Activated T-helper 2 cell treated with anti-CD3 and anti-CD28 coated beads, Interferon-gamma antibody, Interleukin-2, Interleukin-4, amounts not matched to agents 10 μg/mL and 5 μg/mL and 100 μg/mL, durations not matched to agents 14 hours and 24 hours and 36 hours (primary cell): Measurements from ENCODE around the gene MT1G. TPM values are rescaled to one million over a fixed set of nuclear protein-coding genes. Genes with fewer than 3 reads are reported as not detected.

Source experiments
- DNase-seq: peaks from one replicate; pipeline ENCODE4 v3.0.0; 2021; ENCODE audit warnings: low spot score
- H3K27ac Mint-ChIP-seq: one replicate; pipeline ENCODE4 v1.8.0; 2021; ENCODE audit warnings: mixed read lengths
- H3K27me3 Mint-ChIP-seq: one replicate; pipeline ENCODE4 v1.8.0; 2021; ENCODE audit warnings: low read depth, mixed read lengths
- H3K36me3 Mint-ChIP-seq: one replicate; pipeline ENCODE4 v1.8.0; 2021; ENCODE audit warnings: low read depth, mixed read lengths
- H3K4me1 Mint-ChIP-seq: one replicate; pipeline ENCODE4 v1.8.0; 2021; ENCODE audit warnings: low read depth, mixed read lengths
- H3K4me3 Mint-ChIP-seq: one replicate; pipeline ENCODE4 v1.8.0; 2021; ENCODE audit warnings: low read depth, mild to moderate bottlenecking, moderate library complexity, mixed read lengths
- H3K9me3 Mint-ChIP-seq: one replicate; pipeline ENCODE4 v1.8.0; 2021; ENCODE audit warnings: mixed read lengths
- intact Hi-C: fragments of 100-400 bp; cut with micrococcal nuclease; formaldehyde crosslinking; loops from one replicate; pipeline ENCODE4 v1.15.1; 2023
- total RNA-seq: library from RNA; stranded (reverse); gene quantifications from 2 replicates; pipeline ENCODE4 v1.2.3, GENCODE V29; 2022

The MT1G gene
- total RNA-seq, 1 donor from 2014 or later, result 21.1 TPM

GRCh38 chr16:56649820-56650219 is 18.0 kb downstream of the MT1G start:
- Mint-ChIP-seq H3K27me3 (peaks cover 42% of the 10 kb centered on the region), H3K27ac (no peak overlapping the region)
- intact Hi-C loops, result no loop called here

GRCh38 chr16:56649271-56649670 is 18.6 kb downstream of the MT1G start:
- intact Hi-C loops, result no loop called here
- Mint-ChIP-seq H3K27me3 (peaks cover 42% of the 10 kb centered on the region), H3K36me3 (no peaks in the 10 kb centered on the region), H3K27ac (no peak overlapping the region), H3K4me3 (no peak overlapping the region), H3K4me1 (no peaks in the 10 kb centered on the region), H3K9me3 (no peaks in the 10 kb centered on the region)
- DNase-seq, result no peak

More at GRCh38 chr16:56649820-56650219, 18.0 kb downstream of the MT1G start:
- H3K4me1 Mint-ChIP-seq, result no peaks in the 10 kb centered on the region
- H3K4me3 Mint-ChIP-seq, result no peak overlapping the region
- no peaks in the 10 kb centered on the region for H3K36me3 Mint-ChIP-seq
- DNase-seq, result no peak
- H3K9me3 Mint-ChIP-seq, result no peaks in the 10 kb centered on the region

GRCh38 chr16:56647641-56648431 is 20.0 kb downstream of the MT1G start:
- Mint-ChIP-seq H3K36me3 (no peaks in the 10 kb centered on the region), H3K9me3 (no peaks in the 10 kb centered on the region), H3K4me3 (no peak overlapping the region), H3K27me3 (peaks cover 37% of the 10 kb centered on the region), H3K27ac (no peak overlapping the region), H3K4me1 (peaks cover 12% of the 10 kb centered on the region)
- intact Hi-C loops, result no loop called here
- no peak for DNase-seq

- intact Hi-C loops, result no loop called here
- no peak for DNase-seq
- Mint-ChIP-seq H3K4me3 (no peak overlapping the region), H3K36me3 (no peaks in the 10 kb centered on the region), H3K4me1 (peaks cover 21% of the 10 kb centered on the region), H3K27me3 (peaks cover 40% of the 10 kb centered on the region), H3K9me3 (no peaks in the 10 kb centered on the region), H3K27ac (no peak overlapping the region)
Measured at GRCh38 chr16:56645838-56646237, 22.0 kb downstream of the MT1G start.

GRCh38 chr16:56645311-56645710 is 22.6 kb downstream of the MT1G start:
- H3K4me3 Mint-ChIP-seq, result no peak overlapping the region

GRCh38 chr16:56643833-56644232 is 24.0 kb downstream of the MT1G start:
- H3K4me1 Mint-ChIP-seq, result peaks cover 21% of the 10 kb centered on the region
- no peak for DNase-seq
- intact Hi-C loops, result loop anchor here (1.0 to 5.0 kb wide), 6 partner anchors 13 to 58 kb away; partner anchors contain the start of genes MT1E, MT1F and MT1X
- peaks cover 51% of the 10 kb centered on the region for H3K27me3 Mint-ChIP-seq
- H3K27ac Mint-ChIP-seq, result peak overlapping the region; percentile 26
- H3K4me3 Mint-ChIP-seq, result peak overlapping the region; percentile 70
- H3K9me3 Mint-ChIP-seq, result no peaks in the 10 kb centered on the region
- H3K36me3 Mint-ChIP-seq, result no peaks in the 10 kb centered on the region

More at GRCh38 chr16:56645311-56645710, 22.6 kb downstream of the MT1G start:
- Mint-ChIP-seq H3K36me3 (no peaks in the 10 kb centered on the region), H3K4me1 (peaks cover 21% of the 10 kb centered on the region), H3K9me3 (no peaks in the 10 kb centered on the region), H3K27me3 (peaks cover 42% of the 10 kb centered on the region), H3K27ac (no peak overlapping the region)
- no peak for DNase-seq
- intact Hi-C loops, result no loop called here

GRCh38 chr16:56643080-56643778 is 24.6 kb downstream of the MT1G start:
- H3K4me3 Mint-ChIP-seq, result peak overlapping the region; percentile 70

GRCh38 chr16:56641166-56641565 is 26.7 kb downstream of the MT1G start:
- Mint-ChIP-seq H3K36me3 (no peaks in the 10 kb centered on the region), H3K27ac (no peak overlapping the region), H3K9me3 (no peaks in the 10 kb centered on the region), H3K4me1 (peaks cover 38% of the 10 kb centered on the region), H3K27me3 (peaks cover 57% of the 10 kb centered on the region), H3K4me3 (no peak overlapping the region)
- no peak for DNase-seq
- intact Hi-C loops, result loop anchor here (5.0 kb wide), 1 partner anchor 41 kb away; the partner anchor contains the start of gene MT1X

More at GRCh38 chr16:56643080-56643778, 24.6 kb downstream of the MT1G start:
- Mint-ChIP-seq H3K4me1 (peaks cover 23% of the 10 kb centered on the region), H3K27me3 (peaks cover 48% of the 10 kb centered on the region), H3K36me3 (no peaks in the 10 kb centered on the region), H3K27ac (peak overlapping the region; percentile 60), H3K9me3 (no peaks in the 10 kb centered on the region)
- peak; percentile 76 for DNase-seq
- intact Hi-C loops, result loop anchor here (1.0 to 5.0 kb wide), 6 partner anchors 14 to 59 kb away; partner anchors contain the start of genes MT1E, MT1F and MT1X

- Mint-ChIP-seq H3K4me1 (peaks cover 41% of the 10 kb centered on the region), H3K27ac (no peak overlapping the region), H3K9me3 (no peaks in the 10 kb centered on the region), H3K36me3 (no peaks in the 10 kb centered on the region), H3K27me3 (peaks cover 56% of the 10 kb centered on the region), H3K4me3 (no peak overlapping the region)
- intact Hi-C loops, result loop anchor here (5.0 kb wide), 1 partner anchor 42 kb away; the partner anchor contains the start of gene MT1X
- no peak for DNase-seq
Measured at GRCh38 chr16:56640076-56640475, 27.8 kb downstream of the MT1G start.

- peaks cover 42% of the 10 kb centered on the region for H3K4me1 Mint-ChIP-seq
- H3K27me3 Mint-ChIP-seq, result peaks cover 65% of the 10 kb centered on the region
- no peak for DNase-seq
- H3K36me3 Mint-ChIP-seq, result no peaks in the 10 kb centered on the region
- intact Hi-C loops, result no loop called here
- no peaks in the 10 kb centered on the region for H3K9me3 Mint-ChIP-seq
- H3K27ac Mint-ChIP-seq, result no peak overlapping the region
- no peak overlapping the region for H3K4me3 Mint-ChIP-seq
Measured at GRCh38 chr16:56639045-56639444, 28.8 kb downstream of the MT1G start.

- Mint-ChIP-seq H3K27me3 (peaks cover 75% of the 10 kb centered on the region), H3K27ac (no peak within 1 kb of the TSS), H3K4me3 (peak within 1 kb of the TSS; percentile 70), H3K36me3 (no peaks in the 10 kb centered on the region), H3K9me3 (no peaks in the 10 kb centered on the region), H3K4me1 (peaks cover 34% of the 10 kb centered on the region)
- no peak for DNase-seq
- intact Hi-C loops, result no loop called here
Measured at GRCh38 chr16:56637814-56638750, 29.8 kb downstream of the MT1G start, which contains the start of gene MT1A. TSS of gene MT1A (plus strand) at chr16:56638666. CDS start at chr16:56638739, 73 bp downstream.
